Fibroblast of lung (primary cell): ENCODE data around the gene ACTN1.

Source experiments
- CTCF ChIP-seq, 2 donors: IDR thresholded peaks in 1 of 2; conservative IDR thresholded peaks in 1 of 2; 1 replicate in 1 of 2; 2 replicates in 1 of 2; pipeline ENCODE4 v1.5.1; 2011 to 2012; ENCODE audit warnings: low read length in 2 of 2, control low read depth in 1 of 2, inconsistent platforms in 1 of 2, low read depth in 1 of 2, mild to moderate bottlenecking in 1 of 2
- EZH2 ChIP-seq: IDR thresholded peaks from 2 replicates; pipeline ENCODE4 v1.5.1; 2012; ENCODE audit warnings: low read length, control low read depth, mild to moderate bottlenecking; ENCODE audit errors: missing control alignments

- TF ChIP-seq EZH2 (no peak), CTCF (conservative IDR thresholded peaks at IDR 0.05 in 1 of 2, IDR thresholded peaks at IDR 0.05 in 1 of 2; ENCODE audit: low read depth in 1 of 2, low read length in 2 of 2) (no peak)
These were observed 33.9 kb downstream of the ACTN1 start for GRCh38 chr14:68945190-68945584.
